Measurements from ENCODE around the gene SATB2.

Gene SATB2

DNA sequence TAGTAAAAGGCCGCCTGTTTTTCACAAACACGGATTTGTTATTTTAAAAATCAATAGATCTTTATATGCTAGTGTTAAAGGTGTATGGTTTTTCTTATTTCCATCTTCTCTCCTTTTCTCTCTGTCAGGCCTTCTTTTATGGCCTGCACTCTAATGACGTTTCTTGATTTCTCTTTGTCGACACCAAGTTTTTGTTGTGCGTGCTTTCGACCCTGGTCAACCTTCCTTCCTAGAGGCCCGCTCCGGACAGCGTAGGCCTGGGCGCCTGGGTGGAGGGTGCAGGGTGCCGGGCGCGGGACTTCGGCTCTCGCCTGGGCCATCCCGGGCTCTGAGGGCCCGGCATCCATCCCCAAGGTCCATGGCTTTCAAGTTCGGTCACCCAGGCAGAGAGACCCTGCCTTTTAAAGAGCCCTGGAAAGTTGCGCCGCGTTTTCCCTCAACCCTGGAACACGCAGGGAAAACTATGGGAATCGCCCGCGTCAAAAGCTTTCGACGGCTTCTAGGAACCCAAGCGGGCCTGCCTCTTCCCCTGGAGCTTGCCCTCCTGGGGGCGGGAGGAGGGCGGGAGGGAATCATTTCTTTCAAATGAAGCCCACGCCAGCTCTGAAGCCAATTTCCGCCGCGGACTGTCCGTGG, 4.1 kb upstream of the SATB2 start:
- TF ChIP-seq GATA2 (IDR thresholded peaks at IDR 0.05; ENCODE audit: low read depth, low read length) = no peak
- TF ChIP-seq GATA3 (IDR thresholded peaks at IDR 0.05; ENCODE audit: low read depth, low read length) = no peak

DNA sequence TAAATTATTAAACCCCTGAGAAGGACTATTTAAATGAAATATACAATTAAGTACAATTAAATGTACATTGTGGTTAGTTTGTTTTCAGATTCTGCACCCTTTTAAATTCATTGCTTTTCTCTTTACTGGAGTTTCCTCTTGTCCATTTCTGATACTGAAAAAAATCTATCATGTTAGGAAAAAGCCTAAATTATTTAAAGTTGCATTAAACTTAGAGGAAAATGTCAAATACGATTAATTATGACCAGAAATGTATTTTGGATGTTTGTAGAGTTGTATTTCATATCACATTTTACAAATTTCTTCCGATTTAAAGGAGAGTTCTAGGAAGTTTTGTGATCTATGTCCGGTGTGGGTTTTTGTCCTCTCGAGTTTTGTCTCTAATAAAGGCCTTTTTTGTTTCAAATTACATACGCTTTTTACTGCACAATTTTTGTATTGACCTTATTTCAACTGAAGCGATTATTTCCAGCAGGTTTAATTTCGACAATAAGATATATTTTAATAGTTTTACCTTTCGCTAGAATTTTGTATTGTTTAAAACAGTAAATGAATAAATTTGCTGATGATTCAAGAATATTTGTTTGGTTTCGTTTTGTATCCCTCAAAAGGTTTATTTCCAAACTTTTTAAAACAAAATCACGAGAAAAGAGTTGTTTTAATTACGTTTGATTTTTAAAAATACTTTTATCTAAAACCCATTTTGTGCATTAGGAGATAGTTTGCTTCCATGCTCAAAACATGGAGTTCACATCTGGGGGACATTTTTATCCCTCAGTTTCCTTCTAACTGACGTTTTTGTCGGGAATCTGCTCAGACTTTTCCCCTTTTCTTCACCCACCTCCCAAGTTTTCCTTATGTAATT, 3.3 kb upstream of the SATB2 start:
- TF ChIP-seq GATA3 (IDR thresholded peaks at IDR 0.05; ENCODE audit: low read depth, low read length) = no peak
- no peak for TF ChIP-seq GATA2 (IDR thresholded peaks at IDR 0.05; ENCODE audit: low read depth, low read length)

DNA sequence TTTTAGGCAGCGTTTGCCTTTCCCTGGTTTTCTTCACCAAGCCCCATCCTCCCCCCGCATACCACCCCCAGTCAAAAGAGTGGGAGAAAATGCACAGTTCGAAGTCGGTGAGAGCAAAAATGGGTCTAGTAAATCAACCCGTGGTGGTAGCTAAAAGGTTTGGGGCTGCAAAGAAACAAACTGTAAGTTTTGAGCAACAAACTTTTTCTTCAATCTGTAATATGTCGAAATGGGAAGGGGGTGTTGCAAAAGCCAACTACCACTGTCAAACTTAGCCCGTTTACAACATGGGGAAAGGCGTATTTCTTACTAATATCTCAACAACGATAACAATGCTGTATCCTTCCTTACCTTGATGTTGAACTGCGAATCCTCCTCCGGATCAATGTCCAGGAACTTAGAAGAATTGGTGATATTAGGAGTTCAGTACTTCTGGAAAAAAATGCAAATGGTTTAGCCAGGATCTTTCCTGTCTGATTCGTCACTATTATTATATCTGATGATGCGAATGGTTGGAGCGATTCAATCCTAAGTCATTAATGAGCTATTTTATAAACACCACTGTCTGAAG, 2.4 kb upstream of the SATB2 start:
- TF ChIP-seq GATA2 (IDR thresholded peaks at IDR 0.05; ENCODE audit: low read depth, low read length) = no peak
- TF ChIP-seq GATA3 (IDR thresholded peaks at IDR 0.05; ENCODE audit: low read depth, low read length) = no peak

DNA sequence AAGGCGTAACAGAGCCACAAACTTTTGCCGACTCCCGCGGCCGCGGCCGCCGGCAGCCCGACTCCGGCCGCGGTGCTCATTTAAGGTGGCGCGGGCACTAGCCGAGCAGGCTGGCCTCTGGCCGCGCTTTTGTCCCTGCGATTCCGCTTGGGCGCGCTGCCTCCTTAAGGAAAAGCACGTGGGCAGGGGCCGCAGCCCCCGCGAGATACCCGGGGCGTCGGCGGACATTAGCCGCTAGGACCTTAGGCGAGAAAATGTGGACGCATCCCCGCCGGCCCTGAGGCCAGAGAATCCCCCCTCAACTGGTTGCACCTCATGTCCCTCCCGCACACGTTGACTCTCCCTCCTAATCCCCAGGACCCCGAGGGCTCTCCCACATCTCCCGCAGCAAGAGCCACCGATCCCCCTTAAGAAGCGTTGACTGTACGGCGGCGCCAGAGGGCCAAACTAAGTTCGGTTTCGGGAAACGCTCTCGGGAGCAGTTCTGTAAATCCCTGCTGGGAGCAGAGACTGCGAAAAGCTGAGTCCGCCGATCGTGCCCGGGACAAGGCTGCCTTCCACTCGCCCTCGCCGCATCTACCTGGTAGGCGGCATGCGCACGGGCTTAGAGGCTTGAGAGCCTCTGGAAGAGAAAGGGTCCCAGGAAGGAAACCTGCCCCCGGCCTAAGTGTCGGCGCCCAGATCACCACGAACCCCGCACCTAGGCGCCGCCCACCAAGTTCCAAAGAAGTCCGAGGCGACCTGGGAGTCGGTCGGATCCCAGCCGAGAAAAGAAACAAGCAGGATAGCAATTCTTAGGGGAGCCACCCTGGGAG, 1.8 kb upstream of the SATB2 start:
- TF ChIP-seq GATA2 (IDR thresholded peaks at IDR 0.05; ENCODE audit: low read depth, low read length) (no peak), GATA3 (IDR thresholded peaks at IDR 0.05; ENCODE audit: low read depth, low read length) (no peak)

DNA sequence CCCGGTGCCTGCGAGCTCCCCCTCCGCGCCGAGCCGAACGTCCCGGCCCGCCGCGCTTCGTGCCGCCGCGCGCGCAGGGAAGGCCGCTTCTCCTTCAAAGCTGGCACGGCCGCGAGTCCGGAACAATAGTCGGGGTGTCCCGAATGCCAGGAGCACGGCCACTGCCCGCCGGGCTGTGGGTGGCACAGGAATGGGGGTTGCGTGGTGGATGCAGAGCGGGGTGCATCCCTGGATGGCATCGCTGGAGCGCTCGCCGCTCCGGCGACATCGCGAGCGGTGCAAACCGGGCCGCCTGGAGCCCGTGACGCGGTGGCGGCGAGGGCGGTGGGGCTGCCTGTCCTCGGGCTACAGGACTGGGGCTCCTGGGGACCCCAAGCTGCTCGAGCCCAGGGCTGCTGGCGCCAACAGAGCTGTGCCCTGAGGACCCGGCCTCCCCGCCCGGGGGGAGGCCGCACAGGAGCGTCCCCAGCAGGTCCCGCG, 1.1 kb upstream of the SATB2 start:
- TF ChIP-seq GATA3 (IDR thresholded peaks at IDR 0.05; ENCODE audit: low read depth, low read length) = no peak
- no peak for TF ChIP-seq GATA2 (IDR thresholded peaks at IDR 0.05; ENCODE audit: low read depth, low read length)

DNA sequence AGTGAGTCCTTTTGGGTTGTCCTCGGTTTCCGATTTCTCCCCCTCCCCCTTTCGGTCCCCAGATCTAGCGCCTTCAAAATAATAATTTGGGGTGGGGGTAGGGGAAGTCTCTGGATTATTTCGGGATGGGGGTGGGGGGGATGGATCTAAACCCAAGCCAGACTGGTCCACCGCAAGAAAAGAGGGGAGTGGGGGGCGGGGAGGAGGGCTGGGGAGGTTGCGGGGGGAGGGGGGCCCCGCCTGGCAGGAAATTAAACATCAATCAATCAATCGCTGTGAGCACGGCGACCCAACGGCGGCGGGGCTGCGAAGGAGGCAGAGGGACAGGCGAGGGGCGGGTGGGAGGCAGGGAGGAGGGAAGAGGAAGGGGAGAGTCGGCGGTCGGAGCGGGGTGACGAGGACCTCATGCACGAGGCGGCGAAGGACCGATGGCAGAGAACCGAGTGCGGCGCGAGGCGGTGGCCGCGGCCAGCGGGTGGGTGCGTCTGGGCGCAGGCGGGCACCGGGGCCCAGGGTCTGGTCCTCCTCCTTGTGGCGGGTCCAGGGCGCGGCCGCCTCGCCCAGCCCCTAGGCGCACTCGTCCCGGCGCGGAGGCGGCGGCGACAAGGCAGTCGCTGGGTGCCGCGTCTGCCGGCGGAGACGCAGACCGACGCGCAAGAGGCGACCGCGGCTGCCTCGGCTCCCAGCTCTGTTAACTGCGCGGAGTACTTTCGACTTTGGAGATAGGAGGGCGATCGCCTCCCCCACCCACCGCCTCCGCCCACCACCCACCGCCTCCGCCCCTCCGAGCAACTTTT, 468 bp upstream of the SATB2 start:
- TF ChIP-seq GATA3 (IDR thresholded peaks at IDR 0.05; ENCODE audit: low read depth, low read length) = no peak
- no peak for TF ChIP-seq GATA2 (IDR thresholded peaks at IDR 0.05; ENCODE audit: low read depth, low read length)

DNA sequence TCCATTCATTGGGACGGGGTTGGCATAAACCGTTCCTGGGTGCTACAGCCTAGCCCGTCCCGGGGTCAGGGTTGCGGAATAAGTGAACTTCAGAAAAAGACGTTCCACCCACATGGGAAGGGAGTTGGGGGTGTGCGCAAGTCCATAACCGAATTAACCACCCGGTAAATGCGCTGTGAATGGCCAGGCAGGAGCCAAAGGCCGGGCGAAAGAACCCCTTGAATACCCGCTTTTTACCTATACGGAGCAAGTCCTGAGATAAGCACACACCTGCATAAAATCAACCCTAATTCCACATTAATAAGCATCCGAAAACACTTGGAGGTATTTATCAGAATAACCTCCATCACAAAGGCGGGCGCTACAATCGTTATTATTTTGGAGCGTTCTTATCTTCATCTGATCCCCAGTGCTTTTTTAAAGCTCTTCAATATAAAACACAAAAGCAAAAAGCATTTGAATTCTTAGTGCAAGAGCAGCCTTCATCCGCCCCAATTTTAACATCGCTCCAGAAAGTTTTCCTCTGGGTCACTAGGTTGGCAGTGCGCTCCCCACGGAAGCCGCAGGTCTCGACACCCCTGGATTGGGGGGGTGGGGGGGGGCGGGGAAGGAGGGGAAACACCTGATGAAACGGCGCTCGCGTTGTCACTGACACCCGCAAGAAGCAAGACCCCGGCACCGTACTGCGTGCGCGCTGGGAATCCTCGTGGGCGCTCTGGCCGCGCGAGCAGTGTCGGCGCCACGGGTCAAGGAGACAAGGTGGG, 1.2 kb downstream of the SATB2 start:
- TF ChIP-seq GATA2 (IDR thresholded peaks at IDR 0.05; ENCODE audit: low read depth, low read length) (no peak), GATA3 (IDR thresholded peaks at IDR 0.05; ENCODE audit: low read depth, low read length) (no peak)

DNA sequence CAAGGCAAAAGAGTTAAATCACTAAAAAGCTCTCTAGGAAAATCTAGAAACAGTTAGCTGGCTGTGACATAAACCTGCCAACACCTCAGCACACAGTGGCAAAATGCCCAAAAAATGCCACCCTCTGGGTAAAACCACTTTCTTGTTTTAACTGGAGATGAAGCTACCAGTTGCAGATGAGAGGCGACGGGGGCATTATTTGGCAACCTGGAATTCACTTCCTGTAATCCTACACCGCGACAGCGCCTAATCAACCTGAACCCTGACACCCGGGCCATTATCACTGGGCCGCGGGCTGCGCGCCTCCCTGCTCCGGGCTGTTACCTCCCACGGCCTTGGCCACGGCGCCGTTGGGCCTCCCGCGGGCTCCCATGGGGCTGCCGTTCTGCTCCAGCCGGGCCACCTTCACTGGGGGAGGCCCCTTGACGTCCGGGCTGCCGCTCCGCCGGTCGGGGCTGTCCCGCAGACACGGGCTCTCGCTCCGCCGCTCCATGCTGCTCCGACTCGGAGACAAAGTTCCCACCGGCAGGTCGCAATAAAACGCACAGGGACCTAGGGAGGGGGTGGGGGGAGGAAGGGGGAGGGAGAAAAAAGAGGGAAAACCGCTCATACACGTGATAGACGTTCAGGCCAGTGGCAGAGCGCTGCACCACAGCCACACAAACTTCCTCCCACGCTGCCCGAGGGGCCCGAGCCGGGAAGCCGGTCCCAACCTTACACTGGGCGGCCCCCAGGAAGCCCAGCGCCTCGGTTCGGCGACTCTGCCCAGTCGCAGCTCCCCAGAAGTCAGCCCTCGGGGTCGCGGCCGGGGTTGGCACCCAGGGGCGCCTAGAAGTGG, 2.0 kb downstream of the SATB2 start:
- TF ChIP-seq GATA3 (IDR thresholded peaks at IDR 0.05; ENCODE audit: low read depth, low read length) = no peak
- TF ChIP-seq GATA2 (IDR thresholded peaks at IDR 0.05; ENCODE audit: low read depth, low read length) = no peak

DNA sequence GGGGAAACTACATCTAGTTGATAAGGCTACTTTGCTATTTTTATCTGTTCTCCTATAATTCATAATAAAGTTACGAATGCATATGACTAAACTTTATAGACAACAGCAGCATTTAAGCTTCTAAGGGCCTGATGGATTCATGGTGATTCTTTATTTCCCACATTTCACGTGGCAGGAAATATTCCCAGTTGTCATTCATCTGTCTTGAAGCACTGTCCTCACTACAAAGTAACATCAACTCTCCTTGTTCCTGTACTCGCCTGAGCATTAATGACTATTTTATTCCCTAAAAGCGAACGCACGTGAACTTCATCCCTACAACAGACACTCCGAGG, 2.6 kb downstream of the SATB2 start:
- TF ChIP-seq GATA3 (IDR thresholded peaks at IDR 0.05; ENCODE audit: low read depth, low read length) (no peak), GATA2 (IDR thresholded peaks at IDR 0.05; ENCODE audit: low read depth, low read length) (no peak)

DNA sequence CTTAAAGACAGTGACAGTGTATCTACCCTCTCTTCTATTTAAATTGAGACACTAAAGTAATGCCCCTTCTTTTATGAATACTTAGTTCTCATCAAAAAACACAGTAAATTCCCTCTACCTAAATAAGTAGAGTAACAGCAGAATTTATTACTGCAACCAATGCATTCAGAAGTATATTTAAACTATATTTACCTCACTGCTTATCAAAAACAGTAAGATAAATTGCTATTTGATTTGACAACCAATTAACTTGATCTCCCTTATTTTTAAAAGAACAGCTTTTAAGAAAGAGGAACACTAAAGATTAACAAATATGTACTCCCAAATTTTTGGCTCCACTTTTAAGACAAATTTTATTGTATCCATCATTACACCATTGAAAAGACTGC, 4.8 kb downstream of the SATB2 start:
- no peak for TF ChIP-seq GATA3 (IDR thresholded peaks at IDR 0.05; ENCODE audit: low read depth, low read length)
- no peak for TF ChIP-seq GATA2 (IDR thresholded peaks at IDR 0.05; ENCODE audit: low read depth, low read length)

DNA sequence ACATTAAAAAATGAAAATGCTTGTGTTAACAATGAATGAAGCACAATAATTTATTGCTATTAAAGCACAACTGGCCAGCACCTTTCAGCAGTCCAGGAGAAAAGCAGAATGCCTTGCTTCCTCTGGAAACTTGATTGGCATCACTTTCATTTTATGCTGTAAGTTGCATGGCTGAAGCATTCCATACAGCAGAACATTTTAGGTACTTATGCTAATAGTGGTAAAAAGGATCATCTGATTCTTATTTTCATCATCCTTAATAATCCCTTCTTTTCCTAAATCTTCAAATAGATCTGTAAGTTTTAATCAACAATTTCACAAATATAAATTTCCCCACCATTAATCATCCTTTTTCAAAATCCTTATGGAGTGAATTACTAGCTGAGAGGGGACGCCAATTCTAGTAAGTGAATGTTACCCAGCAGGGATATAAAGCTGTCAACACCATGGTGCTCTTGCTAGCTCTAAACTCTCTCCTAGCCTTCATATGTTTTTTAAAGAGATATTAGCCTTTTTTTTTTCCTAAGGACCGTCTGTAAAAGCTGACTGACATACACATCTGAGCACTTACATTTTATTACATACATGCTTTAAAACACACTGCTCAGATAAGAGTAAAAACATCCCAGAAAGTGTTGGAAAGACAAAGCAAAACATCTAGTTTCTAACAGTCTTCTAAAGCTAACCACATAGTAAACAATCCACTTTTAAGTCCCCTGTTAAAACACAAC, 5.3 kb downstream of the SATB2 start:
- TF ChIP-seq GATA2 (IDR thresholded peaks at IDR 0.05; ENCODE audit: low read depth, low read length) = no peak
- TF ChIP-seq GATA3 (IDR thresholded peaks at IDR 0.05; ENCODE audit: low read depth, low read length) = no peak

Measured in SH-SY5Y (cell line).